T-helper 1 cell treated with Interleukin-12 subunit alpha and Interleukin-12 subunit beta and Interleukin-4 antibody, amounts not matched to agents 30 ng/mL and 1 ng/mL, for 36 hours (primary cell): ENCODE results near the gene PHC3. TPM values are rescaled to one million over a fixed set of nuclear protein-coding genes. Genes with fewer than 3 reads are reported as not detected.

Experiments
- intact Hi-C: fragments of 100-400 bp; cut with micrococcal nuclease; formaldehyde crosslinking; loops from one replicate; pipeline ENCODE4 v1.15.1; 2024
- total RNA-seq: library from RNA; stranded (reverse); gene quantifications from 2 replicates; pipeline ENCODE4 v1.2.3, GENCODE V29; 2022

PHC3 gene
- total RNA-seq, 1 donor from 2014 or later, result 81.5 TPM

GRCh38 chr3:170189398-170190256 lies 8.1 kb upstream of the PHC3 start:
- intact Hi-C loops, result loop anchor here (1.0 kb wide), 5 partner anchors 8 to 623 kb away; partner anchors contain the start of gene PHC3

- intact Hi-C loops, result loop anchor here (1.0 to 5.0 kb wide), 7 partner anchors 9 to 691 kb away; partner anchors contain the start of genes GPR160, LRRC34, LRRIQ4 and MECOM
These were observed 1.2 kb downstream of the PHC3 start for GRCh38 chr3:170180079-170180907.

GRCh38 chr3:170179432-170179831 lies 2.1 kb downstream of the PHC3 start:
- intact Hi-C loops, result no loop called here

- intact Hi-C loops, result loop anchor here (1.0 kb wide), 1 partner anchor 50 kb away; no protein-coding TSS in a partner anchor
These were observed 2.9 kb downstream of the PHC3 start for GRCh38 chr3:170178651-170179050.

- intact Hi-C loops, result loop anchor here (1.0 kb wide), 1 partner anchor 9 kb away; no protein-coding TSS in a partner anchor
These were observed 10.0 kb downstream of the PHC3 start for GRCh38 chr3:170171563-170171962.

- intact Hi-C loops, result loop anchor here (5.0 kb wide), 1 partner anchor 72 kb away; no protein-coding TSS in a partner anchor
These were observed 16.8 kb downstream of the PHC3 start for GRCh38 chr3:170164717-170165116.

- intact Hi-C loops, result no loop called here
These were observed 17.4 kb downstream of the PHC3 start for GRCh38 chr3:170163956-170164645.

GRCh38 chr3:170162630-170163029 lies 18.9 kb downstream of the PHC3 start:
- intact Hi-C loops, result no loop called here

- intact Hi-C loops, result no loop called here
These were observed 19.5 kb downstream of the PHC3 start for GRCh38 chr3:170162052-170162451.

- intact Hi-C loops, result loop anchor here (1.0 kb wide), 1 partner anchor 12 kb away; no protein-coding TSS in a partner anchor
These were observed 21.6 kb downstream of the PHC3 start for GRCh38 chr3:170159933-170160332.

- intact Hi-C loops, result no loop called here
These were observed 22.1 kb downstream of the PHC3 start for GRCh38 chr3:170159459-170159858.

GRCh38 chr3:170155604-170156003 lies 25.9 kb downstream of the PHC3 start:
- intact Hi-C loops, result no loop called here

- intact Hi-C loops, result loop anchor here (1.0 kb wide), 1 partner anchor 27 kb away; the partner anchor contains the start of gene PHC3
These were observed 26.9 kb downstream of the PHC3 start for GRCh38 chr3:170154569-170155143.

GRCh38 chr3:170154084-170154483 lies 27.4 kb downstream of the PHC3 start:
- intact Hi-C loops, result loop anchor here (1.0 kb wide), 1 partner anchor 27 kb away; the partner anchor contains the start of gene PHC3

- intact Hi-C loops, result no loop called here
These were observed 30.0 kb downstream of the PHC3 start for GRCh38 chr3:170151536-170151935.

GRCh38 chr3:170149016-170149415 lies 32.5 kb downstream of the PHC3 start:
- intact Hi-C loops, result no loop called here

GRCh38 chr3:170145278-170145677 lies 36.3 kb downstream of the PHC3 start:
- intact Hi-C loops, result no loop called here

GRCh38 chr3:170144437-170144843 lies 37.1 kb downstream of the PHC3 start:
- intact Hi-C loops, result no loop called here

- intact Hi-C loops, result no loop called here
These were observed 39.2 kb downstream of the PHC3 start for GRCh38 chr3:170142373-170142772.

- intact Hi-C loops, result no loop called here
These were observed 43.5 kb downstream of the PHC3 start for GRCh38 chr3:170137986-170138385.

GRCh38 chr3:170132335-170132734 lies 49.2 kb downstream of the PHC3 start:
- intact Hi-C loops, result loop anchor here (5.0 kb wide), 1 partner anchor 680 kb away; no protein-coding TSS in a partner anchor
